Osteoblast (primary cell): ENCODE measurements around the gene RANGAP1. TPM values are rescaled to one million over a fixed set of nuclear protein-coding genes. Genes with fewer than 3 reads are reported as not detected.

Experiments used
- DNase-seq: peaks from one replicate; pipeline ENCODE4 v3.0.0; 2011; ENCODE audit warnings: low spot score, mixed read lengths; ENCODE audit not compliant: insufficient read length; ENCODE audit errors: missing footprints
- H2AFZ ChIP-seq: 2 replicates; pipeline ENCODE4 v1.6.0; 2011; ENCODE audit warnings: mild to moderate bottlenecking, low read length
- H3K27ac ChIP-seq: 2 replicates; pipeline ENCODE4 v1.5.1; 2011; ENCODE audit warnings: mild to moderate bottlenecking, low read depth, low read length, moderate library complexity
- H3K27me3 ChIP-seq: 2 replicates; pipeline ENCODE4 v1.6.0; 2012; ENCODE audit warnings: mild to moderate bottlenecking, control low read depth, inconsistent platforms, low read length, moderate library complexity; ENCODE audit not compliant: insufficient read depth
- H3K36me3 ChIP-seq: 2 replicates; pipeline ENCODE4 v1.5.1; 2011; ENCODE audit warnings: mild to moderate bottlenecking, low read length, control low read depth, moderate library complexity; ENCODE audit not compliant: insufficient read depth
- H3K4me1 ChIP-seq: 2 replicates; pipeline ENCODE4 v1.5.1; 2011; ENCODE audit warnings: mild to moderate bottlenecking, low read length, control low read depth, moderate library complexity; ENCODE audit not compliant: insufficient read depth
- H3K4me2 ChIP-seq: 2 replicates; pipeline ENCODE4 v1.6.0; 2011; ENCODE audit warnings: mild to moderate bottlenecking, low read length; ENCODE audit not compliant: insufficient read depth
- H3K4me3 ChIP-seq: fragments of 200-600 bp; sonication (generic); 3 replicates; pipeline ENCODE4 v1.5.1; 2012; ENCODE audit warnings: mild to moderate bottlenecking, low read length, inconsistent platforms; ENCODE audit not compliant: insufficient read depth
- H3K79me2 ChIP-seq: 2 replicates; pipeline ENCODE4 v1.6.0; 2012; ENCODE audit warnings: mild to moderate bottlenecking, low read length, control low read depth, inconsistent platforms; ENCODE audit not compliant: insufficient read depth
- H3K9me3 ChIP-seq: 2 replicates; pipeline ENCODE4 v1.5.1; 2011; ENCODE audit warnings: low read depth, low read length, control low read depth
- H4K20me1 ChIP-seq: 2 replicates; pipeline ENCODE4 v1.6.0; 2012; ENCODE audit warnings: mild to moderate bottlenecking, low read length, control low read depth; ENCODE audit not compliant: insufficient read depth
- total RNA-seq: library from RNA; depleted of rRNA; stranded (reverse); fragments of >200 nt; gene quantifications from 2 replicates; pipeline ENCODE4 v1.2.3, GENCODE V29; 2012
- TF ChIP-seq, protein P1 (sequence below): IDR thresholded peaks from 2 replicates; pipeline ENCODE4 v1.5.1; 2011; ENCODE audit warnings: mild to moderate bottlenecking, low read depth, low read length, moderate library complexity; ENCODE audit errors: extremely low read depth

Gene RANGAP1
- total RNA-seq, 1 donor: 31.8 TPM

DNA sequence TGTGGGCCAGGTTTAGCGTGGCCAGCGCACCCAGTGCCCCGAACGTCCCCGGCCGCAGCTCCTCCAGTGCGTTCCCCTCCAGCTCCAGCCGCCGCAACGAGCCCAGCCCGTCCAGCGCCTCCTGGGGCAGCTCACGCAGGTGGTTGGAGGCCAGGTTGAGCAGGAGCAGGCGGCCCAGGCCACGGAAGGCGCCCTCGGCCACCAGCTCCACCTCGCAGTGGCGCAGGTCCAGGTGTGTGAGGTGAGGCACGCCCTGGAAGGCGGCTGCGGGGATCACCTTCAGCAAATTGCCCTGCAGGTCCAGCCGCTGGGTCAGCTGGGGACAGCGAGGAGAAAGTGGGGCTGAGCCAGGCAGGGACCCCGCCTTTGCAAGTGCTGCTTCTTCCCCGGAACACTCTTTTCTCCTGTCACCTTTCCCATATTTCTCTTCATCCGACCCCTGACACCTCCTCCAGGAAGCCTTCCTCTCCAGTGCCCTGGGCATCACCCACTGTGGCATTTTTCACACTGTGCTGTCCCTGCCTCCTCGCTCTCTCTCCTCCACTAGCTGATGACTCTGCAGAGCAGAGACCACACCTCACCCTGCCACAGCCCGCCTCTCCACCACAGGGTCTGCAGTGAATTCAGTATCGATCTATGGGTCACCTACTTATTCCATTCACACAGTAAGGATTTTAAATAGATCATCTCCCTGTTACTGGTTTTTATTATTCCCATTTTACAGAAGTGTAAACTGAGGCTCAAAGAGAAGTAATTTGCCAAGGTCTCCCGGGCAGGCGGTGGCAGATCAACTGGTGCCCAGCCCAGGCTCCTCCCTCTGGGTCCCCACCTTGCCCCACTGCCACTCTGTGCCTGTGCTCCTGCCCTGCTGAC lies 47.2 kb downstream of the RANGAP1 start:
- Histone ChIP-seq H3K4me1 (no peaks in the 10 kb centered on the region), H4K20me1 (no peaks in the 10 kb centered on the region), H3K79me2 (no peaks in the 10 kb centered on the region), H3K4me2 (peak overlapping the region; percentile 70), H3K4me3 (no peak overlapping the region), H3K27ac (no peak overlapping the region), H2AFZ (no peak overlapping the region), H3K36me3 (no peaks in the 10 kb centered on the region), H3K27me3 (no peaks in the 10 kb centered on the region), H3K9me3 (no peaks in the 10 kb centered on the region)
- DNase-seq: no peak
- TF ChIP-seq, protein P1, sequence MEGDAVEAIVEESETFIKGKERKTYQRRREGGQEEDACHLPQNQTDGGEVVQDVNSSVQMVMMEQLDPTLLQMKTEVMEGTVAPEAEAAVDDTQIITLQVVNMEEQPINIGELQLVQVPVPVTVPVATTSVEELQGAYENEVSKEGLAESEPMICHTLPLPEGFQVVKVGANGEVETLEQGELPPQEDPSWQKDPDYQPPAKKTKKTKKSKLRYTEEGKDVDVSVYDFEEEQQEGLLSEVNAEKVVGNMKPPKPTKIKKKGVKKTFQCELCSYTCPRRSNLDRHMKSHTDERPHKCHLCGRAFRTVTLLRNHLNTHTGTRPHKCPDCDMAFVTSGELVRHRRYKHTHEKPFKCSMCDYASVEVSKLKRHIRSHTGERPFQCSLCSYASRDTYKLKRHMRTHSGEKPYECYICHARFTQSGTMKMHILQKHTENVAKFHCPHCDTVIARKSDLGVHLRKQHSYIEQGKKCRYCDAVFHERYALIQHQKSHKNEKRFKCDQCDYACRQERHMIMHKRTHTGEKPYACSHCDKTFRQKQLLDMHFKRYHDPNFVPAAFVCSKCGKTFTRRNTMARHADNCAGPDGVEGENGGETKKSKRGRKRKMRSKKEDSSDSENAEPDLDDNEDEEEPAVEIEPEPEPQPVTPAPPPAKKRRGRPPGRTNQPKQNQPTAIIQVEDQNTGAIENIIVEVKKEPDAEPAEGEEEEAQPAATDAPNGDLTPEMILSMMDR: no peak

DNA sequence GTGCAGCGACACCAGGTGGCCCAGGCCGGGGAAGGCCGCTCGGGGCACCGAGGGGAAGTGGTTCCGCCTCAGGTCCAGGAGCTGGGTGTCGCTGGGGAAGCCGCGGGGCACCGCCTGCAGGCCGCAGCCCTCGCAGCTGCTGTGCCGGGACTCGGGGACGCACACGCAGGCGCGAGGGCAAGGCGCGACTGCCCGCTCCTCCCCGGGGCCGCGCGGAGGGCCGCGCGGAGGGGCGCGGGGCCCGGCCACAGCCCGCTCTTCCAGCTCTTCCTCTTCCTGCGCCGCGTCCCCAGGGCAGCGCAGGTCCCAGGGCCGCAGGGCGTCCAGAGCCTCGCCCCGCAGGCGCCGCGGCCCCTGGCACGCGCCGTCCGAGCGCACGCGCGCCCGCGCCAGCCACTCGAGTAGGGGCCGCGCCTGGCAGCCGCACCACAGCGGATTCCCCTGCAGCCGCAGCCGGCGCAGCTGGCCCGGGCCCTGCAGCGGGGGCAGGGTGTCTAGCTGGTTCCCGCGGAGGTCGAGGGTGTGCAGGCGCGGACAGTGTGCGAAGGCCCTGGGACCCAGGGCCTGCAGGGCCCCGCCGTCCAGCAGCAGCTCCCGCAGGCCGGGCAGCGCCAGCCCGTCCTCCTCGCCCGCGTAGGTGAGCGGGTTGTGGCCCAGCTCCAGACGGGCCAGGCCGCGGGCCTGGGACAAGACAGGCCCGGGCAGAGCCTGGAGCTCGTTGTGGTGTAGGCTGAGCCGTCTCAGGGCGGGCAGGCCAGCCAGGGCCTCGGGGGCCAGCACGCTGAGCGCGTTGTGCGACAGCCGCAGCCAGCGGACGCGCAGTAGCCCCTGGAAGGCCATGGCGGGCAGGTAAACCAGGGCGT lies 48.0 kb downstream of the RANGAP1 start:
- H3K79me2 ChIP-seq: no peaks in the 10 kb centered on the region
- no peak overlapping the region for H3K27ac ChIP-seq
- H3K4me2 ChIP-seq: peak overlapping the region; percentile 70
- no peaks in the 10 kb centered on the region for H3K36me3 ChIP-seq
- TF ChIP-seq, protein P1: peak; percentile 8
- H3K4me1 ChIP-seq: no peaks in the 10 kb centered on the region
- no peaks in the 10 kb centered on the region for H3K27me3 ChIP-seq
- peak; percentile 96 for DNase-seq
- H4K20me1 ChIP-seq: no peaks in the 10 kb centered on the region
- no peaks in the 10 kb centered on the region for H3K9me3 ChIP-seq
- H3K4me3 ChIP-seq: peak overlapping the region; percentile 60
- peak overlapping the region; percentile 35 for H2AFZ ChIP-seq

DNA sequence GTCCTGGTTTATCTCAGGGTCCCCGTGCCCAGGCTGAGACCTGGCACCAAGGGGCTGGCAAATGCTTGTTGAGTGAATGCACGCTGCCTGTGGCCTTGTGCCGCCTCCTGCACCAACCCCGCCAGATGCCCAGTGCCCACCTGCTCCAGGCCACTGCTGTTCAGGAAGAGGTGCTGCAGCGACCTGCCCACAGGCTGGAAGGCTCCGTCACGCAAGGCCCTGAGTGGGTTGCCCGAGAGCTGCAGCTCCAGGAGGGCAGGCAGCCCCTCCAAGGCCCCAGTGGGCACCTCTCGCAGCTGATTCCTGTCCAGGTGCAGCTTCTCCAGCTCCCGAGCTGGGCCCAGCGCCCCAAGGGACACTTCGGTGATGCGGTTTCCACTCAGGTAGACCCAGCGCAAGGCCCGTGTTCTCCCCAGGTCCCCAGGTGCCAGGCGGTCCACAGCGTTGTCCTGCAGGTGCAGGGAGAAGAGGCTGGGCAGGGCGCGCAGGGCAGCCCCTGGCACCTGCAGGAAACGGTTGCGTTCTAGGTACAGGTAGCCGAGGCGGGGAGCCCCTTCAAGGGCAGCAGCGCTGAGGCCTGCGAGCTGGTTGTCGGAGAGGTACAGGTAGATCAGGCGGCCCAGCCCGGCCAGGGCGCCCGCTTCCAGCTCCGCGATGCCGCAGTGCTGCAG lies 48.8 kb downstream of the RANGAP1 start:
- Histone ChIP-seq H3K27ac (no peak overlapping the region), H3K36me3 (no peaks in the 10 kb centered on the region), H3K79me2 (no peaks in the 10 kb centered on the region), H3K27me3 (no peaks in the 10 kb centered on the region), H3K4me3 (peak overlapping the region; percentile 60), H4K20me1 (no peaks in the 10 kb centered on the region), H3K4me2 (peak overlapping the region; percentile 70), H3K4me1 (peaks cover 6% of the 10 kb centered on the region), H2AFZ (peak overlapping the region; percentile 35), H3K9me3 (no peaks in the 10 kb centered on the region)
- TF ChIP-seq, protein P1: no peak
- DNase-seq: no peak
